ENCODE results near the gene TFB2M. TPM values are rescaled to one million over a fixed set of nuclear protein-coding genes. Genes with fewer than 3 reads are reported as not detected.
A peak's percentile ranks its signal among the peaks of the same experiment; 100 is the strongest.

The TFB2M gene
- total and polyA plus RNA-seq, 10 of the 15 experiments (the other 5 are each of a cell fraction or from before 2014, with no cell fraction given), result 25.2 to 66.0 (median 36.1) TPM

DNA sequence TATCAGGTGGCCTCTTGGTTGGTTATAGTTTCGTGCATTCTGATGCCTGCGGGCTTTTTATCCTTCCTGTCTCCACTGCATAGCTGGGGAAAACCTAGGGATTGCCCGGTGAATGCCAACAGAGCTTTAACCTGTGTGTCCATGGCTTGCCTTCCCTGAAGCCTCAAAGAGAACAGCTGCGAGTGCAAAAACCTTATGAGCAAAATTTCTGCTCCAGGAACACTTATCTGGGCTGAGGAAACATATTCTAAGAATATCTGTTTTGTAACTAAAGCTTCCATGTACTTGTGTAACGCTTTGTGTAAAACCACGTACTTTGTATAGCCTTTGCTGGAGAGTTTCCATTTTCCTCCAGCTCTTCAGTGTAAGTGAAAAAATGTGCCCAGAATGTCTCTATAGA lies 7.4 kb upstream of the TFB2M start (continued):
- TF ChIP-seq EED (IDR thresholded peaks at IDR 0.05; ENCODE audit: low read depth) (peak; percentile 18; the same call in 1 of the 2 replicates), IKZF1 (conservative IDR thresholded peaks at IDR 0.05) (0 out of 2 replicates have a peak, but pooled peaks have one; percentile 18), FOS (IDR thresholded peaks at IDR 0.05; ENCODE audit: borderline replicate concordance, extremely low read depth, insufficient read length) (no peak)
- TF ChIP-seq, protein P1, sequence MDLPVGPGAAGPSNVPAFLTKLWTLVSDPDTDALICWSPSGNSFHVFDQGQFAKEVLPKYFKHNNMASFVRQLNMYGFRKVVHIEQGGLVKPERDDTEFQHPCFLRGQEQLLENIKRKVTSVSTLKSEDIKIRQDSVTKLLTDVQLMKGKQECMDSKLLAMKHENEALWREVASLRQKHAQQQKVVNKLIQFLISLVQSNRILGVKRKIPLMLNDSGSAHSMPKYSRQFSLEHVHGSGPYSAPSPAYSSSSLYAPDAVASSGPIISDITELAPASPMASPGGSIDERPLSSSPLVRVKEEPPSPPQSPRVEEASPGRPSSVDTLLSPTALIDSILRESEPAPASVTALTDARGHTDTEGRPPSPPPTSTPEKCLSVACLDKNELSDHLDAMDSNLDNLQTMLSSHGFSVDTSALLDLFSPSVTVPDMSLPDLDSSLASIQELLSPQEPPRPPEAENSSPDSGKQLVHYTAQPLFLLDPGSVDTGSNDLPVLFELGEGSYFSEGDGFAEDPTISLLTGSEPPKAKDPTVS (IDR thresholded peaks at IDR 0.05; ENCODE audit: low read depth, low read length), result no peak

DNA sequence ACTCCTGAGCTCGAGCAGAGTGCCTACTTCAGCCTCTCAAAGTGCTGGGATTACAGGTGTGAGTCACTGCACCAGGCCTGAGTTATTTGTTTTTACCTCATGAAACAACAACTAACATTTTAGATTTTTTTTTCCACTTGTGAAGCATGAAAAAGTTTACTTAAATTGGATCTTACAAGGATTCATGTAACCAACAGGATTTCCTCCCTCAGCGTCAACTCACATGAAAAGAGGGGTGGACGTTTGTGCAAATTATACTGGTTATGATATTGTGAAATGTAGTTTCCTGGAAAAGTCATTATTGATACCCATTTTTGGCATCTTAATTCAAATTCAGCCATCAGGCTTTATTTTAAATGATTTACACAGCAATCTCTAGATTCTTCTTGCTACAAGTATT lies 6.7 kb upstream of the TFB2M start:
- Histone ChIP-seq H3K27me3 (replicated peaks in 1 of 2; ENCODE audit: control insufficient read depth in 2 of 2, insufficient read depth in 2 of 2, low read length in 1 of 2) (no peaks in the 10 kb centered on the region), H3K9me3 (replicated peaks; ENCODE audit: control insufficient read depth, insufficient read depth, low read length) (peaks cover 3% of the 10 kb centered on the region; the same call in 1 of the 3 replicates), H3K27ac (ENCODE audit: control insufficient read depth, insufficient read depth) (peak overlapping the region; percentile 66), H3K4me2 (ENCODE audit: control insufficient read depth, insufficient read depth) (peak overlapping the region; percentile 59; the same call in 1 of the 2 replicates), H3K36me3 (ENCODE audit: control insufficient read depth in 2 of 2, insufficient read depth in 2 of 2, low read length in 1 of 2) (no peaks in the 10 kb centered on the region), H3K79me2 (ENCODE audit: control insufficient read depth, insufficient read depth, low read length) (peaks cover 83% of the 10 kb centered on the region), H4K20me1 (ENCODE audit: control insufficient read depth, insufficient read depth) (no peaks in the 10 kb centered on the region), H3K4me1 (ENCODE audit: control insufficient read depth, insufficient read depth, low read length) (peaks cover 33% of the 10 kb centered on the region), H3K4me3 (peak overlapping the region; percentile 33; the same call in 1 of the 2 replicates), H3K9ac (ENCODE audit: control insufficient read depth, insufficient read depth, low read length) (no peak overlapping the region), H2AFZ (ENCODE audit: control insufficient read depth, low read depth, low read length) (no peak overlapping the region; the same call in 1 of the 2 replicates)
- ChIA-PET CTCF (interaction anchor here (0.6 to 1.0 kb wide), 2 partner anchors 75 to 127 kb away, joined by 3 to 7 read pairs; no protein-coding TSS in a partner anchor), POLR2A (interaction anchor here (0.6 to 0.8 kb wide), 2 partner anchors 8 to 12 kb away, joined by 3 read pairs; no protein-coding TSS in a partner anchor), SMC1A (ENCODE audit: uncharacterized antibody, unreplicated experiment) (interaction anchor here (1.2 to 1.8 kb wide), 3 partner anchors 13 to 65 kb away, joined by 3 to 8 read pairs (median 4); partner anchors contain the start of gene SMYD3), RAD21 (ENCODE audit: unreplicated experiment) (interaction anchor here (0.6 to 1.1 kb wide), 2 partner anchors 23 to 26 kb away, joined by 3 read pairs; no protein-coding TSS in a partner anchor)
- intact Hi-C loops (cut with micrococcal nuclease; ENCODE audit: unreplicated experiment) (no loop called here), in situ Hi-C loops (cut with MboI) (no loop called here)
- DNase-seq (ENCODE audit: low read depth, low spot score) (no peak), FAIRE-seq (no peak), ATAC-seq (no peak)
- no TSS peak for BruUV-seq (replicated peaks)
- 39% methylated on average over 3 of the region's 3 CpGs for WGBS (ENCODE audit: insufficient coverage, insufficient replicate concordance, low lambda C conversion rate, missing lambda C conversion rate)
- TF ChIP-seq MTA2 (IDR thresholded peaks at IDR 0.05; ENCODE audit: low read depth), result no peak
- no peak for TF ChIP-seq EP300 (IDR thresholded peaks at IDR 0.05; ENCODE audit: borderline replicate concordance in 1 of 2, control insufficient read depth in 1 of 2, low read depth in 2 of 2, low read length in 2 of 2)
- no peak for TF ChIP-seq NR2F1 (conservative IDR thresholded peaks at IDR 0.05)
- no peak for TF ChIP-seq RAD21 (IDR thresholded peaks at IDR 0.05; ENCODE audit: insufficient read depth, low read depth, low read length)
- TF ChIP-seq ZNF217 (IDR thresholded peaks at IDR 0.05), result no peak
- no peak for TF ChIP-seq NFIC (IDR thresholded peaks at IDR 0.05; ENCODE audit: low read depth, low read length)
- no peak for TF ChIP-seq KAT2A (conservative IDR thresholded peaks at IDR 0.05; ENCODE audit: control insufficient read depth, low read depth, low read length)
- TF ChIP-seq BHLHE40 (IDR thresholded peaks at IDR 0.05; ENCODE audit: borderline replicate concordance in 1 of 2, low read depth in 2 of 2, low read length in 1 of 2), result no peak
- TF ChIP-seq, protein P2, sequence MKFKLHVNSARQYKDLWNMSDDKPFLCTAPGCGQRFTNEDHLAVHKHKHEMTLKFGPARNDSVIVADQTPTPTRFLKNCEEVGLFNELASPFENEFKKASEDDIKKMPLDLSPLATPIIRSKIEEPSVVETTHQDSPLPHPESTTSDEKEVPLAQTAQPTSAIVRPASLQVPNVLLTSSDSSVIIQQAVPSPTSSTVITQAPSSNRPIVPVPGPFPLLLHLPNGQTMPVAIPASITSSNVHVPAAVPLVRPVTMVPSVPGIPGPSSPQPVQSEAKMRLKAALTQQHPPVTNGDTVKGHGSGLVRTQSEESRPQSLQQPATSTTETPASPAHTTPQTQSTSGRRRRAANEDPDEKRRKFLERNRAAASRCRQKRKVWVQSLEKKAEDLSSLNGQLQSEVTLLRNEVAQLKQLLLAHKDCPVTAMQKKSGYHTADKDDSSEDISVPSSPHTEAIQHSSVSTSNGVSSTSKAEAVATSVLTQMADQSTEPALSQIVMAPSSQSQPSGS (IDR thresholded peaks at IDR 0.05; ENCODE audit: low read length), result no peak
- TF ChIP-seq WRNIP1 (IDR thresholded peaks at IDR 0.05; ENCODE audit: borderline replicate concordance, low read depth, low read length), result no peak
- no peak for TF ChIP-seq NFYA (IDR thresholded peaks at IDR 0.05; ENCODE audit: borderline replicate concordance, low read depth, low read length)
- no peak for TF ChIP-seq BRCA1 (IDR thresholded peaks at IDR 0.05; ENCODE audit: low read depth, low read length)
- no peak for TF ChIP-seq RAD51 (IDR thresholded peaks at IDR 0.05)
- no peak for TF ChIP-seq GATAD2B (conservative IDR thresholded peaks at IDR 0.05; ENCODE audit: low read depth)
- TF ChIP-seq PAX5 (IDR thresholded peaks at IDR 0.05; ENCODE audit: borderline replicate concordance, low read depth, low read length), result no peak
- no peak for TF ChIP-seq CBFB (IDR thresholded peaks at IDR 0.05; ENCODE audit: low read depth)
- TF ChIP-seq SMC3 (IDR thresholded peaks at IDR 0.05; ENCODE audit: borderline replicate concordance, low read length), result no peak
